GM12875 (cell line): Measurements from ENCODE around the gene CHKB.

Experiments used
- H3K4me3 ChIP-seq: one replicate; pipeline ENCODE4 v1.5.1; 2011; ENCODE audit warnings: low read depth, low read length, control low read depth
- CTCF ChIP-seq: IDR thresholded peaks from 2 replicates; pipeline ENCODE4 v1.5.1; 2011; ENCODE audit warnings: low read depth, mild to moderate bottlenecking, control low read depth, inconsistent platforms, low read length, moderate library complexity, borderline replicate concordance; ENCODE audit not compliant: insufficient read depth

CHKB gene

DNA sequence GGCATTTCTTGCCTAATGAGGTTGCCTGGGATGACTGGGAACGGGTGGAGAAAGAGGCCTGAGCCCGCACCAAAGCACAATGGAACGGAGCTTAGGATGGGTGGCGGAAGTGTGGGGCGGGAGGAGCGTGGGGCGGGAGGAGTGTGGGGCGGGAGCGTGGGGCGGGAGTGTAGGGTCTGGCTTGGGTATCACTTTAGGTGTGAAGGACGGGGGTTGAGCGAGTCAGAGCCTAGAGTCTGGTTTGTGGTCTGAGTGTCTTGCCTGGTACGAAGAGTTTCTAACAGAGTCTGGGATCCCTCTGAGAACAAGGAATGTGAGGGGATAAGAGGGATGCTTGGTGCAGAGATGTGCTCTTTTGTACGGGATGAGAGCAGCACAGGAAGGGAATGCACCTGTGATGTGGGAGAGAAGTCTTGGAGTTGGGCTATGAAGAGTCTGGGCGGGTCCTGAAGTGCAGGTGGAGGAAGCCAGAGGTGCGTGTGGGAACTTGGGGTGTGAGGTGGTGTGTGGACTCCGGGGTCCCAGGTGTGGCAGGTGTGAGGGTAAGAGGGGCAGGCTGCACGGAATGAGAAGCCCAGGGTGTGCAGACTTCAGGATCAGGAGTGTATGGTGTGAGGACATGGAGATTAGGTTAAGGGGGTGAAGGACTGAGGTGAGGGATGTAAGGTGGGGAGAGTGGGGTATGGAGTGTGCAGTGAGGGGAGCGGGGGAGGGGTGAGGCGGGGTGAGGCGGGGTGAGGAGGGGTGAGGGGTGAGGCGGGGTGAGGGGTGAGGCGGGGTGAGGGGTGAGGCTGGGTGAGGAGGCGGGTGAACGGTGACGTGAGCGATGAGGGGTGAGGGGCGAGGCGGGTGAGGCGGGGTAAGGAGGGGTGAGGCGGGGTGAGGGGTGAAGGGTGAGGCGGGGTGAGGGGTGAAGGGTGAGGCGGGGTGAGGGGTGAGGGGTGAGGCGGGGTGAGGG lies 21.0 kb downstream of the CHKB start:
- TF ChIP-seq CTCF: no peak
- no peak overlapping the region for H3K4me3 ChIP-seq

- no peak for TF ChIP-seq CTCF
- H3K4me3 ChIP-seq: no peak overlapping the region
Measured at GRCh38 chr22:50560034-50560433, 22.6 kb downstream of the CHKB start.

GRCh38 chr22:50556703-50557102 lies 25.9 kb downstream of the CHKB start:
- TF ChIP-seq CTCF: no peak
- H3K4me3 ChIP-seq: no peak overlapping the region

GRCh38 chr22:50553310-50553709 lies 29.3 kb downstream of the CHKB start:
- TF ChIP-seq CTCF: no peak
- no peak overlapping the region for H3K4me3 ChIP-seq

- H3K4me3 ChIP-seq: no peak overlapping the region
- no peak for TF ChIP-seq CTCF
Measured at GRCh38 chr22:50551160-50551752, 31.4 kb downstream of the CHKB start.

DNA sequence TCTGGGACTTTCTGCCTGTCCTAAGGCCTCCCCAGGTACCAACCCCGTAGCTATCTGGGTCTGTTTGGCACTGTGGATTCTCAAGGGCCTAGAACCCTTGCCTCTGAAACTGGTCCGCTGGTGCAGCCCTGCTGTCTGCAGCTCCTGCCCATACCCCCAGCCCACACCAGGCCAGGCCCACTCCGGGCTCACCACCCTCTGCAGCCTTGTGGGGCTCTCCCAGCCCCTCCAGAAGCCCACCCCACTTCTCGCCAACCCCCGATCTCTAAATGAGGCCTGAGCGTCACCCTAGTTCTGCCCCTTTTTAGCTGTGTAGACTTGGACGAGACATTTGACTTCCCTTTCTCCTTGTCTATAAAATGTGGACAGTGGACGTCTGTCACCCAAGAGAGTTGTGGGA lies 32.3 kb downstream of the CHKB start:
- TF ChIP-seq CTCF: no peak
- H3K4me3 ChIP-seq: no peak overlapping the region
